ENCODE data around the gene UQCRHL. TPM values are rescaled to one million over a fixed set of nuclear protein-coding genes. Genes with fewer than 3 reads are reported as not detected.
A peak's percentile ranks its signal among the peaks of the same experiment; 100 is the strongest.
"Not testable (repeated sequence)": the region's sequence is repeated elsewhere in the genome, so short reads cannot be mapped to it uniquely, and the experiment has no call there.

The UQCRHL gene
- 0.96 TPM for total RNA-seq (ENCODE audit: insufficient read depth, low replicate concordance)

GRCh38 chr1:15807549-15807948 is at the start of gene UQCRHL:
Gene UQCRHL (minus strand): TSS chr1:15807649. CDS start chr1:15807649, 0 bp downstream.
- DNase-seq (ENCODE audit: low spot score) = not testable (repeated sequence)

GRCh38 chr1:15856888-15857287 is 49.4 kb upstream of the UQCRHL start:
- no peak for DNase-seq (ENCODE audit: low spot score)

- no peak for DNase-seq (ENCODE audit: low spot score)
Measured at GRCh38 chr1:15852828-15853302, 45.4 kb upstream of the UQCRHL start.

GRCh38 chr1:15852036-15852827 is 44.8 kb upstream of the UQCRHL start:
- no peak for DNase-seq (ENCODE audit: low spot score)

GRCh38 chr1:15851210-15852035 is 44.0 kb upstream of the UQCRHL start:
- no peak for DNase-seq (ENCODE audit: low spot score)

GRCh38 chr1:15850471-15851001 is 43.1 kb upstream of the UQCRHL start:
- DNase-seq (ENCODE audit: low spot score) = peak; percentile 29

DNA sequence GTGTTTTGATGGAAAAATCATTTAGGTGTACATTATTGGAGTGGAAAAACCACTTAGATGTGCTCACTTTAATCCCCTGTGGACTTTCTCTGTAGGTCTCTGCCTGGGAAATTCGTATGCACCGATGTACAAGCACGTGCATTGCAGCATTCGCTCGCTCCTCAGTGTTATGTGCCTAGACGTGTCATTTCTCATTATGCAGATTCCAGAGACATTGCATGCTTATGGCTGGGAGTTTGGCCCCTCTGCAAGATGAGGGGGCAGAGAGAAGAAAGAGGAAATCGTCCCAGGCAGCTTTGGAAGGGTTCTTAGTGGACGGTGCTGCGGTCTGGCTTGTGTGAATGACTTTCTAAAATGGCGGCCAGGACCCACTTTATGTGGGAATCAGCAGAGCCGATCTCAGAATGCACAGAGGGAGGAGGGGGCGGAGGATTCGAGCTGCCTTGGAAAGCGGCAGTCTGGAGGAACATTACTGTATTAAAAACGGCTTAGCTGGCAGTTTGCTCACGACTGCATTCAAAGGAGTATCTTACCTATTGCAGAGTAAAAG is 42.4 kb upstream of the UQCRHL start:
- DNase-seq (ENCODE audit: low spot score) = peak; percentile 90

- DNase-seq (ENCODE audit: low spot score) = peak; percentile 91
Measured at GRCh38 chr1:15848929-15849774, 41.7 kb upstream of the UQCRHL start.

DNA sequence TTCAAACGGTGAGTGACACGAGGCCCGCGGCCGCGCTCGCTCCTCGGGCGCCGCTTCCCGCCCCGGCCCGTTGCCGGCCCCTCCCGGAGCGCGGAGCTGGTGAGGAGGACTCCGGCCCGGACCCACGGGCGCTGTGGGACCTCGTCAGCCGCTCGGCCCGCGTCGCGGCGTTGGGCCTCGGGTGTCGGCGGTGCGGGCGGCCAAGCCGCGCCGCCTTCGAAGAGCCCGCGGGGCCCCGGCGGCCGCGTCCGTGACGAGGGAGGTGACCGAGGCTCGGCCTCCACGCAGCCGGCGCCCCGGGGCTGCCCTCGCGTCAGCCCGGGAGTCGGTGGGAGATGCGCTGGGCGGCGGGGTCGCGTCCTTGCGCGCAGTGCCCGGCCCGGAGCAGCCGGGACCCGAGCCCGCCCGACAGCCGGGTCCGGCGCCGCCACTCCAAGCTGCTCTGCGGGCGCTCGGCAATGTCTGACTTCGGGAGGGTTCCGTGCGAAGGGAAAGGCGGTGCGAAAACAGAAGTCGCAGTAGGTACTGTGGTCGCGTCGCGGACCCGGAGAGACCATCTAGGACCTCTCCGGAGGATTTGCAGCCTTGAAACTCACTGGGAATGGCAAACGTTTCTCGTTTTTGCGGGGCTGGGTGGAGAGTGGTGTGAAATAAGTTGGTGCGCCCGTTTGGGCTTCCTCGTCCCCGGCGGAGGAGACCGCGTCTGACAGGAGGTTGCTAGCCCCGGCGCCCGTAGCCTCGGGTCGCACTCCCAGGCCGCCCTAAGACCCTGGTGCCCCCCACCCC is 40.9 kb upstream of the UQCRHL start:
- peak; percentile 47 for DNase-seq (ENCODE audit: low spot score)

DNA sequence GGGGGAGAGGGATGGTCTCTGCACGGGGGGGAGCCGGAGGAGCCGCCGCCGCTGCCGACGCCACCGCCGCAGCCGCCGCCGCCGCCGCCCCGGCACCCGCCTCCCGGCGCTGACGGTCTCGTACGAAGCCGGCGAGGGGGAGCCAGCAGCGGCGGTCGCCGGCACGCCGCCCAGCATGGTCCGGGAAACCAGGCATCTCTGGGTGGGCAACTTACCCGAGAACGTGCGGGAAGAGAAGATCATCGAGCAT is 40.4 kb upstream of the UQCRHL start:
- DNase-seq (ENCODE audit: low spot score) = no peak

DNA sequence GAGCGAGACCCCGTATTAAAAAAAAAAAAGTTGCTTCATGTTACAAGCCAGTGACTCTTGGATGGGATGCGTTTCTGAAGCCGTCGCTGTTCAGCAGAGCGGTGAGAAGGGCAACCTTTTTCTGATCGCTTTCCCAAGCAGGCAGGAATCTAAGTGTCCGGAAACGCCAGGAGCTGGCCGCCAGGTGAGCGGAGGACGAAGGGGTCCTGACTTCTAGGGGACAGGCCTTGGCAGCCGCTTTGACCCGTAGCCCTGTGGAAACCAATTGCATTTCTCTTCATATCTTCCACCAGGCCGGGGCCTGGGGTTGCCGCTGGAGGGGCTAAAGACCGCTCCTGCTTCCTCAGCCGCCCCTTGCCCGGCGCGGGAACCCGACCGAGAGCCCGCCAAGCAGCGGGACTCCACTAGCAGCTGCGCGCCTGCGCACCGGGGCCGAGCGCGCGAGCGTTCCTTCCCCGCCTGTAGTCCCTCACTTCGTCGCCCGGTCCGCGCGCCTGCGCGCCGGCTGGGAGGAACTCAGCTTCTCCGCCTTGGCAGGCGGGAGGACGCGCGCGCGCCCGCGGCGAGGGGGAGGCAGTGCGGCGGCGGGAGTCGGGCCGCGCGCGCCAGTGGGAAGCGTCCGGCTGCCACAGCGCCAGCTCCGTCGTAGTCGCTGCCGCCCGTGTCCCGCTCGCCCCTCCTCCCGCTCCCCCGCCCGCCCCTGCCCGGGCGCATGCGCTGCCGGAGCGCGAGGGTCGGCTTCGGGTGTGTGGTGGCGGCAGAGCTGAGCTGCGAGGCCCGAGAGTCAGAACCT is 39.8 kb upstream of the UQCRHL start, which contains the start of gene SPEN:
Gene SPEN (plus strand): TSS at position 608 of the 793 bp plus-strand sequence. CDS start 361 bp downstream, outside the sequence.
- peak; percentile 99 for DNase-seq (ENCODE audit: low spot score)

DNA sequence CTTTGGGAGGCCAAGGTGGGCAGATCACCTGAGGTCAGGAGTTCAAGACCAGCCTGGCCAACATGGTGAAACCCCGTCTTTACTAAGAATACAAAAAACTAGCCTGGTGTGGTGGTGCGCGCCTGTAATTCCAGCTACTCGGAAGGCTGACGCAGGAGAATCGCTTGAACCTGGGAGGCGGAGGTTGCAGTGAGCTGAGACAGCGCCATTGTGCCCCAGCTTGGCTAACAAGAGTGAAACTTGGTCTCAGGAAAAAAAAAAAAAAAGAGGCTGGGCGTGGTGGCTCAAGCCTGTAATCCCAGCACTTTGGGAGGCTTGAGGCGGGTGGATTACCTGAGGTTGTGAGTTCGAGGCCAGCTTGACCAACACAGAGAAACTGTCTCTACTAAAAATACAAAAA is 38.6 kb upstream of the UQCRHL start:
- DNase-seq (ENCODE audit: low spot score) = not testable (repeated sequence)

- peak; percentile 29 for DNase-seq (ENCODE audit: low spot score)
Measured at GRCh38 chr1:15843826-15844572, 36.5 kb upstream of the UQCRHL start.

DNA sequence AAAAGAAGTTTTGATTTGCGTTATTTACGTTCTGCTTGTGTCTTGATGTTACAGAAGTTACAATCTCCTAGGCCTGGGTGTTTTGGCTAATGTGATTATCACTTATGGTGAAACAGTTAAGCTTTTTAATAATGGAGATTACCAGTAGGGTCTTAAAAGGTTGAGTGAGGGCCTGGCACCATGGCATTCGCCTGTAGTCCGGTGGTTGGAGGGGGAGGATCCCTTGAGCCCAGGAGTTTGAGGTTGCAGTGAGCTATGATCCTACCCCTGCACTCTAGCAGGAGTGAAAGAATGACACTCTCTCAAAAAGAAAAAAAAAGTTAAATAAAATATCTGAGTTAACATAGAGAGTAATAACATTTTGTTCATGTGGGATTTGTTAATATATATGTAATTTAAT is 31.3 kb upstream of the UQCRHL start:
- no peak for DNase-seq (ENCODE audit: low spot score)

- no peak for DNase-seq (ENCODE audit: low spot score)
Measured at GRCh38 chr1:15837931-15838330, 30.5 kb upstream of the UQCRHL start.

DNA sequence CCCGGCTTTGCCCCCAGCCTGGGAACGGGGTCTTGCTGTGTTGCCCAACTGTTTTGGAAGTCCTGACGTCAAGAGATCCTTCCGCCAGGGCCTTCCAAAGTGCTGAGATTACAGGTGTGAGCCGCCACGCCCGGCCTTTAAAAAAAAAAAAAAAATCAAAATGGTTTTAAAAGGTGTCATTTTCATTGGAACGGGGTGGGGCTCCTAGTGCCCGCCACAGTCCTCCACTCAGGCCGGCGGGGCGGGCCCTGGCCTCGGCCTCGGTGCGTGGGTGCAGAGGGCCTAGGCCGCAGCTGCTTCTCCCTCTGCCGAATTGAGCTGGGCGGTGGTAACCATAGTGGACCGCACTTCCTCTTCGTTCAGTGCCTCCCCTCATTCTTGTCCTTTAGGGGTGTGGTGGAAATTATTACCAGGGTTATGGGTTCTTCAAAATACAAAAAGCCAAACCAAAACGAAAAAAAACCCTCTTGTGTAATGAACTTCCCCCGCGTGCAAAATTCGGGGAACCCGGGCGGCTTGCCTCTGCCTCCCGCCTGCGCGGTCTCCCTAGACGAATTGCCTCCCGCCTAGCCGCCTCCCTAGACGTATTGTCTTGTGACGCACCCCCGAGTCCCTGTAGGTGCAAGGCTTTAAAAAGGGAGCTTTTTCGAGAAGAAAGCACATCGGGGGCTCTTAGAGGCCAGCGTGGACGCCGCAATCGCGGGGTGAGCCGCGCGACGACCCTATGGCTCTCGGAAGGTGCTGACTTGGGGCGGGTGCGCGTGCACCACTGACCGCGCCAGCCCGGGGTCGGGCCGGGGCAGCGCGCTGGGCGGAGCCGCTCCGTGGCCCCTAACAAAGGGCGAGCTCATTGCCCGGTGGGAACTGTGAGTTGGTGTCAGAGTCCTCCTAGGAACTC is 29.6 kb upstream of the UQCRHL start:
- DNase-seq (ENCODE audit: low spot score) = peak; percentile 18

DNA sequence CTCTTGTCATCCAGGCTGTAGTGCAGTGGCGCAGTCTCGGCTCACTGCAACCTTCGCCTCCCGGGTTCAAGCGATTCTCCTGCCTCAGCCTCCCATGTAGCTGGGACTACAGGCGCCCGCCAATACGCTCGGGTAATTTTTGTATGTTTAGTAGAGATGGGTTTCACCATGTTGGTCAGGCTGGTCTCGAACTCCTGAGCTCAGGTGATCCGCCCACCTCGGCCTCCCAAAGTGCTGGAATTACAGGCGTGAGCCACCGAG is 29.0 kb upstream of the UQCRHL start:
- DNase-seq (ENCODE audit: low spot score) = not testable (repeated sequence)

All from umbilical cord (tissue), 2 donors.